HCT116 (cell line): ENCODE data around the gene HAPLN3. TPM values are rescaled to one million over a fixed set of nuclear protein-coding genes. Genes with fewer than 3 reads are reported as not detected.

ENCODE experiments used
- ATAC-seq: fragments of 200-7000 bp; cut with Tn5 transposase; 2 replicates; pipeline ENCODE4 v1.9.1; 2020; ENCODE audit warnings: mild to moderate bottlenecking, moderate library complexity
- BruUV-seq: library from RNA; stranded (reverse); fragments of 400-500 nt; replicated peaks from 2 replicates; lab custom pipeline; 2021; lab: Mats Ljungman, UMichigan
- CTCF ChIA-PET: fragments of 300-600 bp; sonication (Branson Sonifier 250); formaldehyde crosslinking; loops from one replicate; lab custom pipeline; 2021; ENCODE audit warnings: antibody characterized with exemption; lab: Charles Lee
- POLR2A ChIA-PET: fragments of 300-600, 350-600 bp; sonication (Branson Sonifier 250); formaldehyde crosslinking; loops from one replicate; lab custom pipeline; 2021; ENCODE audit warnings: antibody characterized with exemption; lab: Charles Lee
- RAD21 ChIA-PET, 2 experiments: fragments of 300-600 bp; sonication (Branson Sonifier 250); formaldehyde crosslinking; loops; one replicate each; lab custom pipeline; 2023; ENCODE audit warnings: low total read pairs in 2 of 2; ENCODE audit not compliant: uncharacterized antibody in 2 of 2, unreplicated experiment in 2 of 2, low non-redundant PET in 1 of 2; lab: Charles Lee
- DNase-seq: peaks from one replicate; pipeline ENCODE4 v3.0.0-alpha.2; 2010; ENCODE audit warnings: low read depth, low spot score
- H2AFZ ChIP-seq: fragments of 200-600 bp; shearing (Covaris generic), sonication (generic); 2 replicates; pipeline ENCODE4 v1.6.1; 2017; ENCODE audit warnings: low read depth, mixed run types, mixed read lengths, antibody characterized with exemption, low read length; ENCODE audit not compliant: poor library complexity, severe bottlenecking
- H3K27ac ChIP-seq: 2 replicates; pipeline ENCODE4 v1.5.1; 2012; ENCODE audit warnings: low read depth, low read length
- H3K27me3 ChIP-seq: fragments of 200-600 bp; sonication (generic); 2 replicates; pipeline ENCODE4 v1.6.1; 2016; ENCODE audit warnings: mixed run types, low read length, mixed read lengths; ENCODE audit not compliant: insufficient read depth
- H3K36me3 ChIP-seq, 2 experiments: fragments of 200-500 bp in 1 of 2; fragments of 200-600 bp in 1 of 2; sonication (Bioruptor generic) in 1 of 2; sonication (generic) in 1 of 2; 2 replicates each; pipeline versions ENCODE4 v1.5.1 to v1.6.1; 2014 to 2016; ENCODE audit warnings: low read length in 2 of 2, inconsistent platforms in 1 of 2, mixed read lengths in 1 of 2, mixed run types in 1 of 2; ENCODE audit not compliant: insufficient read depth in 2 of 2, control insufficient read depth in 1 of 2
- H3K4me1 ChIP-seq, 2 experiments: fragments of 200-600 bp in 1 of 2; sonication (generic) in 1 of 2; 2 replicates each; pipeline versions ENCODE4 v1.5.1 to v1.6.1; 2012 to 2017; ENCODE audit warnings: low read length in 2 of 2, inconsistent platforms in 1 of 2, mild to moderate bottlenecking in 1 of 2, mixed read lengths in 1 of 2, mixed run types in 1 of 2, moderate library complexity in 1 of 2; ENCODE audit not compliant: insufficient read depth in 2 of 2, control insufficient read depth in 1 of 2
- H3K4me2 ChIP-seq: fragments of 200-600 bp; sonication (generic); 2 replicates; pipeline ENCODE4 v1.6.1; 2017; ENCODE audit warnings: mixed run types, low read length, mixed read lengths
- H3K4me3 ChIP-seq, 2 experiments: fragments of 200-600 bp in 1 of 2; sonication (generic) in 1 of 2; replicated peaks in 1 of 2; 2 replicates each; pipeline ENCODE4 v1.5.1; 2011 to 2016; ENCODE audit warnings: low read length in 2 of 2, control low read depth in 1 of 2, low read depth in 1 of 2, mild to moderate bottlenecking in 1 of 2, mixed read lengths in 1 of 2, mixed run types in 1 of 2
- H3K79me2 ChIP-seq: fragments of 200-600 bp; sonication (generic); 2 replicates; pipeline ENCODE4 v1.6.1; 2017; ENCODE audit warnings: mild to moderate bottlenecking, mixed run types, low read length, moderate library complexity, mixed read lengths; ENCODE audit not compliant: insufficient read depth
- H3K9ac ChIP-seq: fragments of 200-600 bp; sonication (generic); 2 replicates; pipeline ENCODE4 v1.6.1; 2016; ENCODE audit warnings: low read length, mixed read lengths
- H3K9me2 ChIP-seq: fragments of 200-600 bp; sonication (generic), shearing (Covaris generic); 2 replicates; pipeline ENCODE4 v1.6.1; 2017; ENCODE audit warnings: mixed run types, mild to moderate bottlenecking, moderate library complexity; ENCODE audit not compliant: insufficient read depth
- H3K9me3 ChIP-seq, 2 experiments: fragments of 200-500 bp in 1 of 2; fragments of 200-600 bp in 1 of 2; sonication (Bioruptor generic) in 1 of 2; sonication (generic) in 1 of 2; 2 replicates each; pipeline ENCODE4 v1.6.1; 2014 to 2017; ENCODE audit warnings: low read length in 2 of 2, mixed read lengths in 2 of 2, inconsistent platforms in 1 of 2, low read depth in 1 of 2, mild to moderate bottlenecking in 1 of 2, mixed run types in 1 of 2, moderate library complexity in 1 of 2; ENCODE audit not compliant: control insufficient read depth in 1 of 2, insufficient read depth in 1 of 2
- H4K20me1 ChIP-seq: fragments of 200-600 bp; sonication (generic), shearing (Covaris generic); 2 replicates; pipeline ENCODE4 v1.6.1; 2017; ENCODE audit warnings: mixed run types, mild to moderate bottlenecking, moderate library complexity; ENCODE audit not compliant: insufficient read depth
- CEBPB ChIP-seq: IDR thresholded peaks from 2 replicates; pipeline ENCODE4 v1.6.1; 2012; ENCODE audit warnings: low read depth
- ELF1 ChIP-seq: IDR thresholded peaks from 2 replicates; pipeline ENCODE4 v1.6.1; 2012; ENCODE audit warnings: low read depth, borderline replicate concordance
- FOSL1 ChIP-seq: IDR thresholded peaks from 2 replicates; pipeline ENCODE4 v1.6.1; 2012; ENCODE audit warnings: low read depth
- POLR2A ChIP-seq: IDR thresholded peaks from 2 replicates; pipeline ENCODE4 v1.7.0; 2011; ENCODE audit warnings: borderline replicate concordance; ENCODE audit not compliant: insufficient read depth, insufficient read length; ENCODE audit errors: extremely low read depth
- POLR2AphosphoS5 ChIP-seq: IDR thresholded peaks from 2 replicates; pipeline ENCODE4 v1.6.1; 2011; ENCODE audit warnings: mild to moderate bottlenecking, low read depth, low read length, moderate library complexity
- RAD21 ChIP-seq: IDR thresholded peaks from 2 replicates; pipeline ENCODE4 v1.6.1; 2012; ENCODE audit warnings: low read depth, mild to moderate bottlenecking
- SIN3A ChIP-seq: IDR thresholded peaks from 2 replicates; pipeline ENCODE4 v1.6.1; 2012; ENCODE audit warnings: low read depth
- SP1 ChIP-seq: IDR thresholded peaks from 2 replicates; pipeline ENCODE4 v1.6.1; 2012; ENCODE audit warnings: low read depth
- TCF7L2 ChIP-seq: IDR thresholded peaks from 2 replicates; pipeline ENCODE4 v1.7.0; 2011; ENCODE audit warnings: borderline replicate concordance, inconsistent platforms; ENCODE audit not compliant: insufficient read depth, insufficient read length; ENCODE audit errors: extremely low read depth
- YY1 ChIP-seq: IDR thresholded peaks from 2 replicates; pipeline ENCODE4 v1.6.1; 2011; ENCODE audit warnings: low read length, low read depth, moderate library complexity, mild to moderate bottlenecking; ENCODE audit not compliant: insufficient replicate concordance; ENCODE audit errors: extremely low read depth
- ZFX ChIP-seq: fragments of 450-650 bp; IDR thresholded peaks from 2 replicates; pipeline ENCODE4 v1.6.1; 2017
- ZNF274 ChIP-seq: fragments of 200-500 bp; sonication (Bioruptor generic); IDR thresholded peaks from 2 replicates; pipeline ENCODE4 v1.6.1; 2014; ENCODE audit warnings: mild to moderate bottlenecking, low read depth, low read length, inconsistent platforms
- intact Hi-C: fragments of 100-400 bp; cut with micrococcal nuclease; formaldehyde crosslinking; loops from 2 replicates; pipeline ENCODE4 v1.10.0; 2022
- total RNA-seq: library from RNA; stranded (reverse); gene quantifications from one replicate; pipeline ENCODE4 v1.2.1, GENCODE V29; 2021; ENCODE audit not compliant: unreplicated experiment
- TF ChIP-seq, protein P1 (sequence below), 3 experiments: fragments of 200-600 bp in 1 of 3; sonication (generic) in 1 of 3; IDR thresholded peaks in 2 of 3; conservative IDR thresholded peaks in 1 of 3; 2 replicates each; pipeline ENCODE4 v1.5.1; 2012 to 2017; ENCODE audit warnings: low read depth in 2 of 3, low read length in 2 of 3, antibody characterized with exemption in 1 of 3, borderline replicate concordance in 1 of 3, control low read depth in 1 of 3, mild to moderate bottlenecking in 1 of 3, mixed read lengths in 1 of 3, mixed run types in 1 of 3, moderate library complexity in 1 of 3; ENCODE audit not compliant: insufficient read depth in 1 of 3
- TF ChIP-seq, protein P2 (sequence below): IDR thresholded peaks from 2 replicates; pipeline ENCODE4 v1.6.1; 2012; ENCODE audit warnings: low read depth
- TF ChIP-seq, protein P3 (sequence below): IDR thresholded peaks from 2 replicates; pipeline ENCODE4 v1.6.1; 2012
- TF ChIP-seq, protein P4 (sequence below): IDR thresholded peaks from 2 replicates; pipeline ENCODE4 v1.6.1; 2011; ENCODE audit warnings: mild to moderate bottlenecking, low read length, moderate library complexity; ENCODE audit not compliant: insufficient replicate concordance; ENCODE audit errors: extremely low read depth

HAPLN3 gene
- total RNA-seq, 1 experiment from 2014 or later, result 10.9 TPM

DNA sequence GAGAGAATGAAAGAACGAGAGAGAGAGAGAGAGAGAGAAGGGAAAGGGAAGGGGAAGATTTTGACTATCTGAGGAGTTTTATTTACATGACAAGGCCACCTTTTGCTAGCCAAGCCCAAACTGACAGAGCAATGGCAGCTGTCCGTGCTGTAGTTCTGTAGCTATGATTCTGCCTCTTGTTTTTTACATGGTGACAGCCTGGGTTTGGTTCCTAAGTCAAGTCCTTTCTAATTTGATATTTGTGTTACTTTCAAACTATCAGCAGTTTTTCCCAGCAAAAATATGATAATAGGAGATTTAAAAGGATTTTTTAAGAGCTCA, 44.1 kb upstream of the HAPLN3 start:
- BruUV-seq, result no TSS peak
- H4K20me1 ChIP-seq, result no peaks in the 10 kb centered on the region
- RAD21 ChIA-PET, result no interaction called here
- no peaks in the 10 kb centered on the region for H3K27me3 ChIP-seq
- no peaks in the 10 kb centered on the region for H3K36me3 ChIP-seq
- H3K9me2 ChIP-seq, result no peaks in the 10 kb centered on the region
- no peak for TF ChIP-seq ZNF274
- no peak for TF ChIP-seq SP1
- TF ChIP-seq, protein P1, sequence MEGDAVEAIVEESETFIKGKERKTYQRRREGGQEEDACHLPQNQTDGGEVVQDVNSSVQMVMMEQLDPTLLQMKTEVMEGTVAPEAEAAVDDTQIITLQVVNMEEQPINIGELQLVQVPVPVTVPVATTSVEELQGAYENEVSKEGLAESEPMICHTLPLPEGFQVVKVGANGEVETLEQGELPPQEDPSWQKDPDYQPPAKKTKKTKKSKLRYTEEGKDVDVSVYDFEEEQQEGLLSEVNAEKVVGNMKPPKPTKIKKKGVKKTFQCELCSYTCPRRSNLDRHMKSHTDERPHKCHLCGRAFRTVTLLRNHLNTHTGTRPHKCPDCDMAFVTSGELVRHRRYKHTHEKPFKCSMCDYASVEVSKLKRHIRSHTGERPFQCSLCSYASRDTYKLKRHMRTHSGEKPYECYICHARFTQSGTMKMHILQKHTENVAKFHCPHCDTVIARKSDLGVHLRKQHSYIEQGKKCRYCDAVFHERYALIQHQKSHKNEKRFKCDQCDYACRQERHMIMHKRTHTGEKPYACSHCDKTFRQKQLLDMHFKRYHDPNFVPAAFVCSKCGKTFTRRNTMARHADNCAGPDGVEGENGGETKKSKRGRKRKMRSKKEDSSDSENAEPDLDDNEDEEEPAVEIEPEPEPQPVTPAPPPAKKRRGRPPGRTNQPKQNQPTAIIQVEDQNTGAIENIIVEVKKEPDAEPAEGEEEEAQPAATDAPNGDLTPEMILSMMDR (IDR thresholded peaks at IDR 0.05 in 2 of 3, conservative IDR thresholded peaks at IDR 0.05 in 1 of 3; ENCODE audit: borderline replicate concordance in 1 of 3, insufficient read depth in 1 of 3, low read depth in 2 of 3, low read length in 2 of 3), result no peak
- TF ChIP-seq, protein P2, sequence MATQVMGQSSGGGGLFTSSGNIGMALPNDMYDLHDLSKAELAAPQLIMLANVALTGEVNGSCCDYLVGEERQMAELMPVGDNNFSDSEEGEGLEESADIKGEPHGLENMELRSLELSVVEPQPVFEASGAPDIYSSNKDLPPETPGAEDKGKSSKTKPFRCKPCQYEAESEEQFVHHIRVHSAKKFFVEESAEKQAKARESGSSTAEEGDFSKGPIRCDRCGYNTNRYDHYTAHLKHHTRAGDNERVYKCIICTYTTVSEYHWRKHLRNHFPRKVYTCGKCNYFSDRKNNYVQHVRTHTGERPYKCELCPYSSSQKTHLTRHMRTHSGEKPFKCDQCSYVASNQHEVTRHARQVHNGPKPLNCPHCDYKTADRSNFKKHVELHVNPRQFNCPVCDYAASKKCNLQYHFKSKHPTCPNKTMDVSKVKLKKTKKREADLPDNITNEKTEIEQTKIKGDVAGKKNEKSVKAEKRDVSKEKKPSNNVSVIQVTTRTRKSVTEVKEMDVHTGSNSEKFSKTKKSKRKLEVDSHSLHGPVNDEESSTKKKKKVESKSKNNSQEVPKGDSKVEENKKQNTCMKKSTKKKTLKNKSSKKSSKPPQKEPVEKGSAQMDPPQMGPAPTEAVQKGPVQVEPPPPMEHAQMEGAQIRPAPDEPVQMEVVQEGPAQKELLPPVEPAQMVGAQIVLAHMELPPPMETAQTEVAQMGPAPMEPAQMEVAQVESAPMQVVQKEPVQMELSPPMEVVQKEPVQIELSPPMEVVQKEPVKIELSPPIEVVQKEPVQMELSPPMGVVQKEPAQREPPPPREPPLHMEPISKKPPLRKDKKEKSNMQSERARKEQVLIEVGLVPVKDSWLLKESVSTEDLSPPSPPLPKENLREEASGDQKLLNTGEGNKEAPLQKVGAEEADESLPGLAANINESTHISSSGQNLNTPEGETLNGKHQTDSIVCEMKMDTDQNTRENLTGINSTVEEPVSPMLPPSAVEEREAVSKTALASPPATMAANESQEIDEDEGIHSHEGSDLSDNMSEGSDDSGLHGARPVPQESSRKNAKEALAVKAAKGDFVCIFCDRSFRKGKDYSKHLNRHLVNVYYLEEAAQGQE, result no peak
- TF ChIP-seq, protein P3, sequence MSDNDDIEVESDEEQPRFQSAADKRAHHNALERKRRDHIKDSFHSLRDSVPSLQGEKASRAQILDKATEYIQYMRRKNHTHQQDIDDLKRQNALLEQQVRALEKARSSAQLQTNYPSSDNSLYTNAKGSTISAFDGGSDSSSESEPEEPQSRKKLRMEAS, result no peak
- TF ChIP-seq, protein P4, sequence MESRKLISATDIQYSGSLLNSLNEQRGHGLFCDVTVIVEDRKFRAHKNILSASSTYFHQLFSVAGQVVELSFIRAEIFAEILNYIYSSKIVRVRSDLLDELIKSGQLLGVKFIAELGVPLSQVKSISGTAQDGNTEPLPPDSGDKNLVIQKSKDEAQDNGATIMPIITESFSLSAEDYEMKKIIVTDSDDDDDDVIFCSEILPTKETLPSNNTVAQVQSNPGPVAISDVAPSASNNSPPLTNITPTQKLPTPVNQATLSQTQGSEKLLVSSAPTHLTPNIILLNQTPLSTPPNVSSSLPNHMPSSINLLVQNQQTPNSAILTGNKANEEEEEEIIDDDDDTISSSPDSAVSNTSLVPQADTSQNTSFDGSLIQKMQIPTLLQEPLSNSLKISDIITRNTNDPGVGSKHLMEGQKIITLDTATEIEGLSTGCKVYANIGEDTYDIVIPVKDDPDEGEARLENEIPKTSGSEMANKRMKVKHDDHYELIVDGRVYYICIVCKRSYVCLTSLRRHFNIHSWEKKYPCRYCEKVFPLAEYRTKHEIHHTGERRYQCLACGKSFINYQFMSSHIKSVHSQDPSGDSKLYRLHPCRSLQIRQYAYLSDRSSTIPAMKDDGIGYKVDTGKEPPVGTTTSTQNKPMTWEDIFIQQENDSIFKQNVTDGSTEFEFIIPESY, result no peak
- no peak for TF ChIP-seq ZFX
- TF ChIP-seq TCF7L2, result no peak
- TF ChIP-seq CEBPB, result no peak
- TF ChIP-seq RAD21, result no peak
- no peak for TF ChIP-seq POLR2A
- TF ChIP-seq YY1, result no peak
- TF ChIP-seq ELF1, result no peak
- no peak for TF ChIP-seq SIN3A
- TF ChIP-seq POLR2AphosphoS5, result no peak
- TF ChIP-seq FOSL1, result no peak
- POLR2A ChIA-PET, result interaction anchor here (0.7 kb wide), 1 partner anchor 15 kb away, joined by 3 read pairs; no protein-coding TSS in a partner anchor
- no peak overlapping the region for H3K27ac ChIP-seq
- intact Hi-C loops, result no loop called here
- no peaks in the 10 kb centered on the region for H3K9me3 ChIP-seq
- CTCF ChIA-PET, result no interaction called here
- H3K79me2 ChIP-seq, result no peaks in the 10 kb centered on the region
- no peak overlapping the region for H3K4me2 ChIP-seq
- ATAC-seq, result no peak
- no peak overlapping the region for H3K4me3 ChIP-seq
- no peaks in the 10 kb centered on the region for H3K4me1 ChIP-seq
- no peak overlapping the region for H3K9ac ChIP-seq
- H2AFZ ChIP-seq, result no peak overlapping the region
- no peak for DNase-seq
